B cell (primary cell): ENCODE measurements around the gene GSKIP.

Source experiments
- EZH2 ChIP-seq: IDR thresholded peaks from 2 replicates; pipeline ENCODE4 v1.6.1; 2012; ENCODE audit warnings: borderline replicate concordance, low read depth, mild to moderate bottlenecking, moderate library complexity, low read length; ENCODE audit not compliant: insufficient read depth, poor library complexity, severe bottlenecking
- TF ChIP-seq, protein P1 (sequence below): fragments of 200-600 bp; IDR thresholded peaks from one replicate; pipeline ENCODE4 v1.8.0; 2022; ENCODE audit warnings: antibody characterized with exemption, mild to moderate bottlenecking

DNA sequence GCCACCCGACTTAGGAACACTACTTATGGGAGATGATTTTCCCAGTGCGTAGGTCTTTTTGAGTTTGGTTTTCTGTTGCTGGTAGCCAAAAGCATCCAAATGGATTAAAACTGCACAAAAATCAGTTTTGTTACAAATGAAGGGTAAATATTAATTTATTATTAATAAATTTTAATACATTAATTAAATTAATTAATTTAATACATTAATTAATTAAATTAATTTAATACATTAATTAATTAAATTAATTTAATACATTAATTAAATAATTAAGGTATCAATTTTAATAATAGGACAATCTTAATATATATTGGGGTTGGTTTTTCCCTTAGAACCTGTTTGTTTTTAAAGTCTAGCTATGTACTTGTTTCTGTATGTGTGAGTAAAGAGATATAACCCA, 52.2 kb downstream of the GSKIP start:
- TF ChIP-seq, protein P1, sequence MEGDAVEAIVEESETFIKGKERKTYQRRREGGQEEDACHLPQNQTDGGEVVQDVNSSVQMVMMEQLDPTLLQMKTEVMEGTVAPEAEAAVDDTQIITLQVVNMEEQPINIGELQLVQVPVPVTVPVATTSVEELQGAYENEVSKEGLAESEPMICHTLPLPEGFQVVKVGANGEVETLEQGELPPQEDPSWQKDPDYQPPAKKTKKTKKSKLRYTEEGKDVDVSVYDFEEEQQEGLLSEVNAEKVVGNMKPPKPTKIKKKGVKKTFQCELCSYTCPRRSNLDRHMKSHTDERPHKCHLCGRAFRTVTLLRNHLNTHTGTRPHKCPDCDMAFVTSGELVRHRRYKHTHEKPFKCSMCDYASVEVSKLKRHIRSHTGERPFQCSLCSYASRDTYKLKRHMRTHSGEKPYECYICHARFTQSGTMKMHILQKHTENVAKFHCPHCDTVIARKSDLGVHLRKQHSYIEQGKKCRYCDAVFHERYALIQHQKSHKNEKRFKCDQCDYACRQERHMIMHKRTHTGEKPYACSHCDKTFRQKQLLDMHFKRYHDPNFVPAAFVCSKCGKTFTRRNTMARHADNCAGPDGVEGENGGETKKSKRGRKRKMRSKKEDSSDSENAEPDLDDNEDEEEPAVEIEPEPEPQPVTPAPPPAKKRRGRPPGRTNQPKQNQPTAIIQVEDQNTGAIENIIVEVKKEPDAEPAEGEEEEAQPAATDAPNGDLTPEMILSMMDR = no peak
- TF ChIP-seq EZH2 = no peak
